Measurements from ENCODE around the gene WDR87. TPM values are rescaled to one million over a fixed set of nuclear protein-coding genes. Genes with fewer than 3 reads are reported as not detected.

WDR87 gene
- total RNA-seq, 1 experiment from 2014 or later: not detected

DNA sequence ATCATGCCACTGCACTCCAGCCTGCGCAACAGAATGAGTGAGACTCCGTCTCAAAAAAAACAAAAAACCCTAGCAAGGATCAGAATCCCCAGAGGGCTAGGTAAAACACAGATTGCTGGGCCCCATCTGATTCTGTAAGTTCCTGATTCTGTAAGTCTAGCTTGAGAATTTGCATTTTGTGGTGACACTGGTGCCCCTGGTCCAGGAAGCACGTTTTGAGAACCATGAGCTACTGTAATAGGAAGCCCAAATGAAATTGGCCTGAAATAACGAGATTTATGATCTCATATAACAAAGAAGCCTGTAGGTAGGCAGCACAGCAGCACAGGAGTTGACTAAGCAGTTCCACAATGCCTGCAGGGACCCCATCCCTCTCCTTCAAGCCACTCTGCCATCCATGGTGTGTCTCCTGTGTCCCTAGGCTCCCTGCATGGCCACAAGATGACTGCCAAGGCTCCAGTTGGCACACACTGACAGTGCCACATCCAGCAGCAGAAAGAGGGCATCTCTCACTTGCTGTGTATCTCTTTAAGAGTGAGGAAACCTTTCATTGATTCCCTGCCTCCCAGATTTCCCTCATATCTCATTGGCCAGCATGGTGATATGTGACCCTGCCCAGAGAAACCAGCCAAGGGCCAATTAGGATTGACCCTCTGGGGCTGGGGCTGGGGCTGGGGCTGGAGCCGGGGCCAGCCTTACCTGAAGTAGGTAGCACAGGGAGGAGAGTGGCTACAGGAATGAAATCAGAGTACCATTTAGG is 22.3 kb upstream of the WDR87 start:
- H3K27ac ChIP-seq (ENCODE audit: low read length): no peak overlapping the region
- H3K27me3 ChIP-seq (ENCODE audit: control insufficient read depth, insufficient read depth, low read length): no peaks in the 10 kb centered on the region
- no peak for ATAC-seq
- in situ Hi-C loops (cut with HindIII; ENCODE audit: low pct_unique_long_range_greater_than_20kb, low sequenced_read_pairs) (no loop called here), intact Hi-C loops (cut with micrococcal nuclease; ENCODE audit: unreplicated experiment) (no loop called here)
- H3K4me3 ChIP-seq (ENCODE audit: low read depth in 2 of 2, low read length in 2 of 2): no peak overlapping the region
- no peaks in the 10 kb centered on the region for H3K36me3 ChIP-seq (ENCODE audit: control insufficient read depth, insufficient read depth, low read length)
- H3K9me3 ChIP-seq (ENCODE audit: control insufficient read depth, insufficient read depth, low read depth, low read length): no peaks in the 10 kb centered on the region
- BruUV-seq (replicated peaks): no TSS peak
- DNase-seq (ENCODE audit: low read depth, low spot score): no peak
- H3K4me1 ChIP-seq (ENCODE audit: control insufficient read depth, insufficient read depth, low read length): peaks cover 27% of the 10 kb centered on the region
- TF ChIP-seq CTCF (IDR thresholded peaks at IDR 0.05) (no peak), REST (IDR thresholded peaks at IDR 0.05; ENCODE audit: insufficient read depth in 1 of 2, low read depth in 2 of 2, low read length in 1 of 2) (no peak), POLR2AphosphoS5 (IDR thresholded peaks at IDR 0.05; ENCODE audit: low read depth, low read length) (no peak), SIN3A (IDR thresholded peaks at IDR 0.05; ENCODE audit: borderline replicate concordance, insufficient read depth, low read depth, low read length) (no peak), TCF7L2 (IDR thresholded peaks at IDR 0.05; ENCODE audit: low read depth, low read length) (no peak)
- ChIA-PET CTCF (interaction anchor here (0.5 to 0.6 kb wide), 2 partner anchors 21 to 129 kb away, joined by 3 read pairs; no protein-coding TSS in a partner anchor), POLR2A (no interaction called here)

GRCh38 chr19:37926711-37927110 is 20.3 kb upstream of the WDR87 start:
- DNase-seq (ENCODE audit: low read depth, low spot score): no peak
- intact Hi-C loops (cut with micrococcal nuclease; ENCODE audit: unreplicated experiment): no loop called here
- ChIA-PET POLR2A (interaction anchor here (0.6 kb wide), 1 partner anchor 75 kb away, joined by 5 read pairs; no protein-coding TSS in a partner anchor), CTCF (interaction anchor here (0.7 kb wide), 1 partner anchor 194 kb away, joined by 3 read pairs; no protein-coding TSS in a partner anchor)
- H3K36me3 ChIP-seq (ENCODE audit: control insufficient read depth, insufficient read depth, low read length): no peaks in the 10 kb centered on the region
- ATAC-seq: no peak
- TF ChIP-seq TCF7L2 (IDR thresholded peaks at IDR 0.05; ENCODE audit: low read depth, low read length): no peak
- TF ChIP-seq POLR2AphosphoS5 (IDR thresholded peaks at IDR 0.05; ENCODE audit: low read depth, low read length): no peak
- TF ChIP-seq CTCF (IDR thresholded peaks at IDR 0.05): no peak
- no peak for TF ChIP-seq REST (IDR thresholded peaks at IDR 0.05; ENCODE audit: insufficient read depth in 1 of 2, low read depth in 2 of 2, low read length in 1 of 2)
- peaks cover 15% of the 10 kb centered on the region; the same call in 1 of the 2 replicates for H3K4me1 ChIP-seq (ENCODE audit: control insufficient read depth, insufficient read depth, low read length)
- no peaks in the 10 kb centered on the region for H3K27me3 ChIP-seq (ENCODE audit: control insufficient read depth, insufficient read depth, low read length)
- H3K9me3 ChIP-seq (ENCODE audit: control insufficient read depth, insufficient read depth, low read depth, low read length): no peaks in the 10 kb centered on the region
- in situ Hi-C loops (cut with HindIII; ENCODE audit: low pct_unique_long_range_greater_than_20kb, low sequenced_read_pairs): no loop called here
- BruUV-seq (replicated peaks): no TSS peak
- no peak overlapping the region for H3K27ac ChIP-seq (ENCODE audit: low read length)
- no peak overlapping the region for H3K4me3 ChIP-seq (ENCODE audit: low read depth in 2 of 2, low read length in 2 of 2)
